ENCODE results near the gene MYO1E.
A peak's percentile ranks its signal among the peaks of the same experiment; 100 is the strongest.

Gene MYO1E

DNA sequence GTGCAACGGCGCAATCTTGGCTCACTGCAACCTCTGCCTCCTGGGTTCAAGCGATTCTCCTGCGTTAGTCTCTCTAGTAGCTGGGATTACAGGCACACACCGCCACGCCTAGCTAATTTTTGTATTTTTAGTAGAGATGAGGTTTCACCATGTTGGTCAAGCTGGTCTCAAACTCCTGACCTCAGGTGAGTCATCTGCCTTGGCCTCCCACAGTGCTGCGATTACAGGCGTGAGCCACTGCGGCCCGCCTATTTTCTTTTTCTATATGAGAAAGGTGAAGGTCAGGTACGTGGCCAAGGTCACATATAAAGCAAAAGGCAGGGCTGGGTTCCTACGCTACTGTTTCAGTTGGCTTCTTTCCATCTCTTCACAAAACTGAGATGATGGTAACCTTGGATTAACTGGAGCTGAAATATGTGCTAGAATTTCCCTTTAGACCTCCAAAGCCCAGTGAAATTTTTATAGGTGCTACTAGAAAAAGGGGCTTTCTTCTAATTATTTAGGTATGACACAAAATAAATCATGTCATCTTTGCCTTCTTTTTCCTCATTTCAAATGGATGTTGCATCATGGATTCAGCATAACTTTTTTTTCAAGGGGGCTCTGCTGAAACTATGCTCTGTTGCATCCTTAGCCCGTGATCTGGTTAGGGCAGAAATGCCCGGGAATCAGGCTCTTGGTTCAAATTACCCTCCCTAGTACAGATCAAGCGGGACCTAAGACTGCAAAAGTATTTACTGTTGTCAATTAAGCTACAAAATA lies 68.5 kb downstream of the MYO1E start:
- peak in 1 of 2 donors; percentile 6 for DNase-seq
- Histone ChIP-seq H3K9me3 (no peaks in the 10 kb centered on the region), H3K4me3 (no peak overlapping the region), H3K27ac (peak overlapping the region; percentile 51), H3K4me1 (peaks cover 0 to 93% (median 42%) of the 10 kb centered on the region in 4 donors), H3K36me3 (no peaks in the 10 kb centered on the region), H3K27me3 (no peaks in the 10 kb centered on the region)
- intact Hi-C loops (cut with DNase I; ENCODE audit: low total_unique reads): no loop called here
- TF ChIP-seq, protein P1, sequence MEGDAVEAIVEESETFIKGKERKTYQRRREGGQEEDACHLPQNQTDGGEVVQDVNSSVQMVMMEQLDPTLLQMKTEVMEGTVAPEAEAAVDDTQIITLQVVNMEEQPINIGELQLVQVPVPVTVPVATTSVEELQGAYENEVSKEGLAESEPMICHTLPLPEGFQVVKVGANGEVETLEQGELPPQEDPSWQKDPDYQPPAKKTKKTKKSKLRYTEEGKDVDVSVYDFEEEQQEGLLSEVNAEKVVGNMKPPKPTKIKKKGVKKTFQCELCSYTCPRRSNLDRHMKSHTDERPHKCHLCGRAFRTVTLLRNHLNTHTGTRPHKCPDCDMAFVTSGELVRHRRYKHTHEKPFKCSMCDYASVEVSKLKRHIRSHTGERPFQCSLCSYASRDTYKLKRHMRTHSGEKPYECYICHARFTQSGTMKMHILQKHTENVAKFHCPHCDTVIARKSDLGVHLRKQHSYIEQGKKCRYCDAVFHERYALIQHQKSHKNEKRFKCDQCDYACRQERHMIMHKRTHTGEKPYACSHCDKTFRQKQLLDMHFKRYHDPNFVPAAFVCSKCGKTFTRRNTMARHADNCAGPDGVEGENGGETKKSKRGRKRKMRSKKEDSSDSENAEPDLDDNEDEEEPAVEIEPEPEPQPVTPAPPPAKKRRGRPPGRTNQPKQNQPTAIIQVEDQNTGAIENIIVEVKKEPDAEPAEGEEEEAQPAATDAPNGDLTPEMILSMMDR (IDR thresholded peaks at IDR 0.05): no peak

DNA sequence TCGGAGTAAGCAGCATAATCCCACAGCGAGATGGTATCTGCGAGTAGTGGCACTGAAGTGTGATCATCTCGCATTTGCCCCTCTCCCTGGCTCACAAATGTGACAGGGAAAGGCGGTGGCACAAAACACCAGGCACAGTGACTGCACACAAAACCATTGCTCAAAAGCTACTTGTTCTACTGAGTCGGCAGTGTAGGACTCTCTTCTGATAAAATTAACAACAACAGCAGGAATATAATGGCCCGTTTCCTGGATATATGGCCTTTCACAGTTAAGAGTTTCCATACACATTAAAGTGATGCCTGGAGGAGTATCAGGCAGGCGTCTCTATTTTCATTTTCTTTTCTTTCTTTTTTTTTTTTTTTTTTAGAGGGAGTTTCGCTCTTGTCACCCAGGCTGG lies 69.0 kb downstream of the MYO1E start:
- H3K4me3 ChIP-seq: no peak overlapping the region
- H3K27ac ChIP-seq: no peak overlapping the region
- no peaks in the 10 kb centered on the region for H3K27me3 ChIP-seq
- intact Hi-C loops (cut with DNase I; ENCODE audit: low total_unique reads): no loop called here
- H3K9me3 ChIP-seq: no peaks in the 10 kb centered on the region
- no peak for DNase-seq
- no peaks in the 10 kb centered on the region for H3K36me3 ChIP-seq
- peaks cover 0 to 91% (median 42%) of the 10 kb centered on the region in 4 donors for H3K4me1 ChIP-seq
- TF ChIP-seq, protein P1 (IDR thresholded peaks at IDR 0.05): no peak

DNA sequence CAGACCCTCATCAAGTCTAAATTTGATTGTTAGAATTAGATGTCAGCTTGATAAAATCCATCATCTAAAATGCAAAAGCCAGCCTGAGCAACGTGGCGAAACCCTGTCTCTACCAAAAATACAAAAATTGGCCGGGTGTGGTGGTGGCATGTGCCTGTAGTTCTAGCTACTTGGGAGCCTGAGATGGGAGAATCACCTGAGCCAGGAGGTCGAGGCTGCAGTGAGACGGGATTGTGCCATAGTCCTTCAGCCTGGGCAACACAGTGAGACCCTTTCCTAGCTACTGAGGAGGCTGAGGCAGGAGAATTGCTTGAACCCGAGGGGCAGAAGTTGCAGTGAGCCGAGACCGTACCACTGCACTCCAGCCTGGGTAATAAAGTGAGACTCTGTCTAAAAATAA lies 69.5 kb downstream of the MYO1E start:
- H3K27me3 ChIP-seq: no peaks in the 10 kb centered on the region
- H3K4me1 ChIP-seq: peaks cover 0 to 90% (median 42%) of the 10 kb centered on the region in 4 donors
- H3K4me3 ChIP-seq: no peak overlapping the region
- no peaks in the 10 kb centered on the region for H3K9me3 ChIP-seq
- H3K27ac ChIP-seq: no peak overlapping the region
- H3K36me3 ChIP-seq: no peaks in the 10 kb centered on the region
- DNase-seq: no peak
- intact Hi-C loops (cut with DNase I; ENCODE audit: low total_unique reads): no loop called here
- TF ChIP-seq, protein P1 (IDR thresholded peaks at IDR 0.05): no peak

DNA sequence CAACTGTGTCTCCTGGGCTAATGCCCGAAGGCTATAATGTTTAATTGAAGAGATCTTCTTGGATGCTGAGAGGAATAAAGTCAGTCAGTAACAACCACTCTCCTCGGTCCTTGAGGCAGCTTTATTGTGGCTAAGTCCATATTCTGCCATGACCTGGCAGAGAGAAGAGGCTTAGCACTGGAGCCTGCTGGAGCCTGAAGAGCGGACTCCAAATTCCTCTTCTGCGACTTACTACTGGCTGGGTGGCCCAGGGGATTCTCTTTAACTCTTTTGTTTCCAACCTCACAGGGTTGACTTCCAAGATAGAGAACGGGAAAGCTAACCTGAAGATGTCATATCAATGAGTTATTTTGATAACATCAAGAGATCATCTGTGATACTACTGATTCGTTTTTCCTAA lies 71.1 kb downstream of the MYO1E start:
- TF ChIP-seq, protein P1 (IDR thresholded peaks at IDR 0.05): no peak
- Histone ChIP-seq H3K36me3 (no peaks in the 10 kb centered on the region), H3K27ac (peak overlapping the region in 1 of 2 donors; percentile 62), H3K9me3 (no peaks in the 10 kb centered on the region), H3K27me3 (no peaks in the 10 kb centered on the region), H3K4me1 (peaks cover 0 to 79% (median 32%) of the 10 kb centered on the region in 4 donors), H3K4me3 (no peak overlapping the region)
- no peak for DNase-seq
- intact Hi-C loops (cut with DNase I; ENCODE audit: low total_unique reads): no loop called here

DNA sequence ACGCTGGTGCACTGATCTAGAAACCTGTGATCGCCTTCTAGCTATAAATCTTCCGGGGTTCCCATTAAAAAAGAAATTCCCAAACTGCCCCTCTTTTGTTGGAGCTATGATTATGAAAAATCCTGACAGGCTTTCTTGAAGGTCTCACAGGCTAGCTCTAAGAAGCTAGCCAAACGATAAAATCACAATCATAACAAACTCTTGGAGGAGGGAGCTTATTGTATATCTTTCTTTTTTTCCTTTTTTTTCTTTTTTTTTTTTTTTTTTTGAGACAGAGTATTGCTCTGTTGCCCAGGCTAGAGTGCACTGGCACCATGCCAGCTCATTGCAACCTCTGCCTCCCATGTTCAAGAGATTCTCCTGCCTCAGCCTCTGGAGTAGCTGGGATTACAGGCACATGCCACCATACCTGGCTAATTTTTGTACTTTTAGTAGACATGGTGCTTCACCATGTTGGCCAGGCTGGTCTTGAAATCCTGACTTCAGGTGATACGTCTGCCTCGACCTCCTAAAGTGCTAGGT lies 72.0 kb downstream of the MYO1E start:
- H3K27ac ChIP-seq: peak overlapping the region; percentile 62 to 67
- DNase-seq: peak; percentile 48 to 71
- TF ChIP-seq, protein P1 (IDR thresholded peaks at IDR 0.05): no peak
- H3K4me3 ChIP-seq: peak overlapping the region in 1 of 2 donors; percentile 26
- H3K36me3 ChIP-seq: no peaks in the 10 kb centered on the region
- intact Hi-C loops (cut with DNase I; ENCODE audit: low total_unique reads): no loop called here
- H3K4me1 ChIP-seq: peaks cover 0 to 79% (median 33%) of the 10 kb centered on the region in 4 donors
- no peaks in the 10 kb centered on the region for H3K27me3 ChIP-seq
- no peaks in the 10 kb centered on the region for H3K9me3 ChIP-seq
